ENCODE data around the gene MACO1. TPM values are rescaled to one million over a fixed set of nuclear protein-coding genes. Genes with fewer than 3 reads are reported as not detected.

The MACO1 gene
- total and polyA plus RNA-seq, 2 donors = 17.3 to 21.3 TPM

DNA sequence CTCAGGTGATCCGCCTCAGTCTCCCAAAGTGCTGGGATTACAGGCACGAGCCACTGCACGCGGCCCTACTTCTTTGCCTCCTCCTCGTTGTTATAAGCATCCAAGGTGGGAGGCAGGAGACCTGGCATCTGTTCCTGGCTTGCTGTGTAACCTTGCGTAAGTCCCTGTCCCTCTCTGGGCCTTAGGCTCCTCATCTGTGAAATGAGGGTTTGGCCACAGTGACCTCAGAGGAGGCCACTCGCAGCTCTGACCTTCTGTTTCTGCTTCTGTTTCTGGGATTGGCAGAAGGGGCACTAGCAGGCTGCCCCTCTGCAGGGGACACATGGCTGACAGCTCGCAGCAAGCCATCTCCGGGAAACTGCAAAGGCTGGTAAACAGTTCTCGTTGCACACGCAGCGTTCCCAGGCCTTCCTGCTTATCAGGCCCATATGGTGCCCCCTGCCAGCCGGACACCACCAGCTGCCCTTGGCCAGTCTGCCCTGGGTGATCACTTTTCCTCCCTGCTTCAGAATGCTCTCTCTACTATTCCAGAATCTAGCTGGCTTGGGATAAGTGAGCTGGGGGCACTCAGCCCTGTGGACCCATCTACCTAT, 110.1 kb downstream of the MACO1 start:
- no peak for DNase-seq (ENCODE audit: low read depth in 6 of 9, low spot score in 9 of 9)
- peaks cover 34 to 73% of the 10 kb centered on the region in 2 donors for H3K27me3 ChIP-seq (ENCODE audit: control insufficient read depth in 2 of 2, insufficient read depth in 1 of 2, low read length in 1 of 2)
- 98% methylated on average over 13 of the region's 13 CpGs for WGBS
- H3K9me3 ChIP-seq (ENCODE audit: control insufficient read depth in 2 of 2, insufficient read depth in 1 of 2, low read length in 1 of 2) = no peaks in the 10 kb centered on the region
- no peak overlapping the region for H3K27ac ChIP-seq (ENCODE audit: low read depth in 1 of 2, low read length in 1 of 2)
- no peaks in the 10 kb centered on the region for H3K36me3 ChIP-seq (ENCODE audit: control insufficient read depth in 2 of 2, insufficient read depth in 2 of 2, low read length in 1 of 2)
- H3K4me3 ChIP-seq (ENCODE audit: low read length in 2 of 2) = no peak overlapping the region
- peaks cover 7 to 9% of the 10 kb centered on the region in 2 donors for H3K4me1 ChIP-seq (ENCODE audit: control insufficient read depth in 2 of 2, insufficient read depth in 2 of 2, low read length in 2 of 2)

DNA sequence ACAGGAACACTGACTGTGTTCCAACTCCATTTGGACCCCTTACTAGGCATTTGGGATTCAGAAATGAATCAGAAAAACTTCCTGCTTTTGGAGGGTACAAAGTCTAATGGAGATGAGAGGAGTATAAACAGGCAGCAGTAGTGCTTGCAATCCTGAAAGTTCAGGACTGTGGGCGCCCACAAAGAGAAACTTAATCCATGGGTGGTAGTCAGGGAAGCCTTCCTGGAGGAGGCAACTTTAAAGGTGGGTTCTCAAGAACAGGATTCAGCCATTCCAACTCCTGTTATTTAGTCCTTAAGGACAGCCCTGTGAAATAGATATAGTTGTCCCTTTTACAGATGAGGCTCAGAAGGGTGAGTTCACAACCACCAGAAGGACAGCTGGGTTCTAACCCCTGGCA, 110.7 kb downstream of the MACO1 start:
- peaks cover 7 to 9% of the 10 kb centered on the region in 2 donors for H3K4me1 ChIP-seq (ENCODE audit: control insufficient read depth in 2 of 2, insufficient read depth in 2 of 2, low read length in 2 of 2)
- WGBS = 94% methylated on average over 1 of the region's 1 CpG

DNA sequence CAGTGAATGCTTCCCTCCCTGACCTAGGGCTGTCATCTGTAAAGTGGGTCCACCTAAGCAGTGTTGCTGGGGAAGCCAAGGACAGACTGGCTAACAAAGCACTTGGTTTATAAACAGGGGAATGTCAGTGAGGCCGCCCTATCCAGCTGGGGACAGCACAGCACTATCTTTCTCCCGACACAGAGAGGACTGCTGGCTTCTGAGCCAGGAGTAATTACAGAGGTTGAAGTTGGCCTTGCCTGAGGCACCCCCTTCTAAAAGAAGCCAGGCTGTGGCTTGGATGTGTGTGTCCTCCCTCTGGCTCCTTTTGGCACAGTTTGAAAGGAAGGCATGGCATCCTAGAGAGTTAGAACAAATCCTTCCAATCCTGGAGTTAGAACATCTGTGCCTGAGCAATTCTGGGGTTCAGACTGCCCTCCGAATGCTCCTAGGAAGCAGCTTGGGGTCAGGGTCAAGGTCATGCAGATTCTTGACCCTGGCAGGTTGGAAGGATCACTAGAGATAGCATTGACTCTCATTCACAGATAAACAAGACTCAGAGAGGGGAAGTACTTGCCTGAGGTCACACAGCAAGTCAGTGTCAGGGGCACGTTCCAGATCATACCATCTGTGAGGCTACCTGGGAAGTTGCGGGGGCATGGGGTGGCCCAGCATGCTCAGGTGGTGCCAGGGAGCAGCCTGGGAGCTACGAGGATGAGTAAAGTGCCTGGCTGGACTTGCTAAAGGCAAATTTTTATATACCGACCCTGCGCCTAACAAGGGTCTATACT, 111.4 kb downstream of the MACO1 start:
- no peak overlapping the region for H3K27ac ChIP-seq (ENCODE audit: low read depth in 1 of 2, low read length in 1 of 2)
- no peaks in the 10 kb centered on the region for H3K36me3 ChIP-seq (ENCODE audit: control insufficient read depth in 2 of 2, insufficient read depth in 2 of 2, low read length in 1 of 2)
- no peaks in the 10 kb centered on the region for H3K9me3 ChIP-seq (ENCODE audit: control insufficient read depth in 2 of 2, insufficient read depth in 1 of 2, low read length in 1 of 2)
- no peak overlapping the region for H3K4me3 ChIP-seq (ENCODE audit: low read length in 2 of 2)
- H3K27me3 ChIP-seq (ENCODE audit: control insufficient read depth in 2 of 2, insufficient read depth in 1 of 2, low read length in 1 of 2) = peaks cover 34 to 76% of the 10 kb centered on the region in 2 donors
- H3K4me1 ChIP-seq (ENCODE audit: control insufficient read depth in 2 of 2, insufficient read depth in 2 of 2, low read length in 2 of 2) = peaks cover 7 to 9% of the 10 kb centered on the region in 2 donors
- 94% methylated on average over 8 of the region's 8 CpGs for WGBS
- DNase-seq (ENCODE audit: low read depth in 6 of 9, low spot score in 9 of 9) = no peak

More for the DNA sequence above, 110.7 kb downstream of the MACO1 start:
- Histone ChIP-seq H3K27ac (ENCODE audit: low read depth in 1 of 2, low read length in 1 of 2) (no peak overlapping the region), H3K9me3 (ENCODE audit: control insufficient read depth in 2 of 2, insufficient read depth in 1 of 2, low read length in 1 of 2) (no peaks in the 10 kb centered on the region), H3K4me3 (ENCODE audit: low read length in 2 of 2) (no peak overlapping the region), H3K27me3 (ENCODE audit: control insufficient read depth in 2 of 2, insufficient read depth in 1 of 2, low read length in 1 of 2) (peaks cover 34 to 78% of the 10 kb centered on the region in 2 donors), H3K36me3 (ENCODE audit: control insufficient read depth in 2 of 2, insufficient read depth in 2 of 2, low read length in 1 of 2) (no peaks in the 10 kb centered on the region)
- DNase-seq (ENCODE audit: low read depth in 6 of 9, low spot score in 9 of 9) = no peak

DNA sequence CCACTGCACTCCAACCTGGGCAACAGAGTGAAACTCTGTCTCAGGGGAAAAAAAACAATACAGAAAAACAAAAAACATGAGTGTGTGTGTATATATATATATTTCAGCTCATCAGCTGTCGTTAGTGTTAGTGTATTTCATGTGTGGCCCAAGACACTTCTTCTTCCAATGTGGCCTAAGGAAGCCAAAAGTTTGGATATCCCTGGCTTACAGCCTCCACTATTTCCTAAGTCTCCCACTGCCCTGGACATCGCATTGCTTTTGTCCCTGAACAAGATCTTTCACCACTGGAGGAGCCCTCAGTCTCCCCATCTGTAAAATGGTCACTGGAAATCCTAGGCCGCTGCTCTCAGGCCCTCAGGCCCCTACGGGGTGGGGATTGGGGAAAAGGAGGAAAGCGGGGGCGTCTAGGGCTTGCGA, 112.3 kb downstream of the MACO1 start:
- 54% methylated on average over 7 of the region's 7 CpGs for WGBS
- no peak for DNase-seq (ENCODE audit: low read depth in 6 of 9, low spot score in 9 of 9)
- Histone ChIP-seq H3K36me3 (ENCODE audit: control insufficient read depth in 2 of 2, insufficient read depth in 2 of 2, low read length in 1 of 2) (no peaks in the 10 kb centered on the region), H3K27me3 (ENCODE audit: control insufficient read depth in 2 of 2, insufficient read depth in 1 of 2, low read length in 1 of 2) (peaks cover 34 to 71% of the 10 kb centered on the region in 2 donors), H3K27ac (ENCODE audit: low read depth in 1 of 2, low read length in 1 of 2) (no peak overlapping the region), H3K4me3 (ENCODE audit: low read length in 2 of 2) (peak overlapping the region in 1 of 2 donors; percentile 67), H3K9me3 (ENCODE audit: control insufficient read depth in 2 of 2, insufficient read depth in 1 of 2, low read length in 1 of 2) (no peaks in the 10 kb centered on the region), H3K4me1 (ENCODE audit: control insufficient read depth in 2 of 2, insufficient read depth in 2 of 2, low read length in 2 of 2) (peaks cover 7 to 9% of the 10 kb centered on the region in 2 donors)

DNA sequence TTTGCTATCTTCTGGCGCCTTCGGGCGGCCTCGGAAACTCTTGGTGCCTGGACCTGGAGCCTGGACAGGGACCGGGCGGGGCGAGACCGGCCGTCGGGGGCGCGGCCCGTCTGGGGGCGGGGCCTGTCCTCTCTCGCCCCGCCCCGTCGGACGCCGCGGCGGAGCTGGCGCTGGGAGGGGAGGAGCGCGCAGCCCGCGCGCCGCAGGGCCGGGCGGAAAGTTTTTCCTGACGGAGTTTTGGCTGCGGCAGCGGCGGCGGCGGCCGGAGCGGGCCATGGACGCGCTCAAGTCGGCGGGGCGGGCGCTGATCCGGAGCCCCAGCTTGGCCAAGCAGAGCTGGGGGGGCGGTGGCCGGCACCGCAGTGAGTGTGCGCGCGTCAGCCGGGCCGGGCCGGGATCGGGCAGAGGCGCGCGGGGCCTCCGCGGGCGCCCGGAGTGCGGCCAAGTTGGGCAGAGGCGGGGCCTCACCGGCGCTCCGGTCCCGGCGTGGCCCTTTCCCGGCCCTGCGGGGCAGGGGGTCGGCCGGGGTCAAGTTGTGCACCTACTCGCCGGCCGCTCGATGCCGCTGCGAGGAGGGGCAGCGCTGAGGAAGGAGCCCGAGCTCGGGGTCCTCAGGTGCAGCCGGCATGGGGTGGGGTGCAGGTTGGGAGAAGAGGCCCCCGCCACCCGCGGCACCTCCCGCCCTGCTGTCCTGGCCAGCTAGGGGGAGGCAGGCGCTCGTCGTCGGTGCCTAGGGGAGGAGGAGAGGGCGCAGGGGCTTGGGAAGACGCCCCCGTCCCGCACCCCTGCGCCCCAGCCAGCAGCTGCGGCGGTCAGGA, 112.9 kb downstream of the MACO1 start, which contains the start of gene LDLRAP1:
TSS of gene LDLRAP1 (plus strand) at position 182 of the 818 bp plus-strand sequence. CDS start at position 275, 93 bp downstream.
- Histone ChIP-seq H3K27me3 (ENCODE audit: control insufficient read depth in 2 of 2, insufficient read depth in 1 of 2, low read length in 1 of 2) (peaks cover 34 to 64% of the 10 kb centered on the region in 2 donors), H3K36me3 (ENCODE audit: control insufficient read depth in 2 of 2, insufficient read depth in 2 of 2, low read length in 1 of 2) (no peaks in the 10 kb centered on the region), H3K27ac (ENCODE audit: low read depth in 1 of 2, low read length in 1 of 2) (peak within 1 kb of the TSS in 1 of 2 donors; percentile 52), H3K9me3 (ENCODE audit: control insufficient read depth in 2 of 2, insufficient read depth in 1 of 2, low read length in 1 of 2) (no peaks in the 10 kb centered on the region), H3K4me1 (ENCODE audit: control insufficient read depth in 2 of 2, insufficient read depth in 2 of 2, low read length in 2 of 2) (peaks cover 9 to 10% of the 10 kb centered on the region in 2 donors), H3K4me3 (ENCODE audit: low read length in 2 of 2) (peak within 1 kb of the TSS; percentile 38 to 67)
- WGBS = under 1% methylated on average over 99 of the region's 99 CpGs
- DNase-seq (ENCODE audit: low read depth in 6 of 9, low spot score in 9 of 9) = peak in 1 of 9 donors; percentile 51

DNA sequence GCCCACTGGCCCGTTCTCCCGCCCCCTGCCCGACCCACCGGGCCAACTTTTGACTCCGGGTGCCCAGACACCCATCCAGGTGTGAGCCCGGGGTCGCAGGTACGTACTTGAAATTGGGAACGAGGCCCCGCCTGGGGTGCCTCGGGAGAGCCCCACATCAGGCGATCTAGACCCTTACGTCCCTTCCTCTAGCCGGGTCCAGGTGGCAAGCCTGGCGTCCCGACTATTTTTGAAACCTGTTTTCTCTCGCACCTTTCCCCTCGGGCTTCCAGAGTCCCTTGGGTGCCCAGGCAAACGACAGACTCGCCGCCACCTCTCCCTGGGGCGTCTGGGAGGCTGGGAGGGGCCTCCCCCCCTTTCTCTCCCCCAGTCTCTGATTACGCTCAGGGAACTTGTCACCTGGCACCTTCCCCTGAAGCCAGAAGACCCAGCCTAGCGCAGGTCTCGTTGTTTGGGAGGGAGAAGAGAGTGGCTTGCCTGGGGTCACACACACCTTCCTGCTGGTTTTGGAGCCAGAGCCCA, 113.6 kb downstream of the MACO1 start:
- Histone ChIP-seq H3K27ac (ENCODE audit: low read depth in 1 of 2, low read length in 1 of 2) (no peak overlapping the region), H3K4me3 (ENCODE audit: low read length in 2 of 2) (peak overlapping the region; percentile 38 to 67), H3K27me3 (ENCODE audit: control insufficient read depth in 2 of 2, insufficient read depth in 1 of 2, low read length in 1 of 2) (peaks cover 34 to 64% of the 10 kb centered on the region in 2 donors), H3K9me3 (ENCODE audit: control insufficient read depth in 2 of 2, insufficient read depth in 1 of 2, low read length in 1 of 2) (no peaks in the 10 kb centered on the region), H3K36me3 (ENCODE audit: control insufficient read depth in 2 of 2, insufficient read depth in 2 of 2, low read length in 1 of 2) (no peaks in the 10 kb centered on the region), H3K4me1 (ENCODE audit: control insufficient read depth in 2 of 2, insufficient read depth in 2 of 2, low read length in 2 of 2) (peaks cover 13 to 16% of the 10 kb centered on the region in 2 donors)
- DNase-seq (ENCODE audit: low read depth in 6 of 9, low spot score in 9 of 9) = no peak
- WGBS = 18% methylated on average over 25 of the region's 25 CpGs

DNA sequence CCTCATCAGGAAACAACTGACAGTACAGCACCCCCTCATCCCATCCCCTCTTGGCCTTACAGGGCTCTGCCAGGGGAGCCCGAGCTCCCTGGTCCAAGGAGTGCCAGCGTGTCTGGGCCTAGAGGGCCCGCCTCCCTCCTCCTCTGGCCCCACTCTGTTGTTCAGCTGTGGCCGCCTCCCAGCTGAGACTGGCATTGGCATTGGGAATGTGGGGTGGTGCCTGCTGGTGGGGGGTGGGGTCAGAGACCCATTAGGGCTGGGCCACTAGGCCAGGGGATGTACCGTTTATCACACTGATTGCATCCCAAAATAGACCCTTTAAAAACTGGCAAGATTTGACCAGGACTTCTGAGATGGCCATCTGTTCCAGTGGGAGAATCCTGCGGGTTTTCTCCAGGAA, 114.1 kb downstream of the MACO1 start:
- Histone ChIP-seq H3K27ac (ENCODE audit: low read depth in 1 of 2, low read length in 1 of 2) (no peak overlapping the region), H3K4me3 (ENCODE audit: low read length in 2 of 2) (peak overlapping the region in 1 of 2 donors; percentile 18), H3K9me3 (ENCODE audit: control insufficient read depth in 2 of 2, insufficient read depth in 1 of 2, low read length in 1 of 2) (no peaks in the 10 kb centered on the region), H3K27me3 (ENCODE audit: control insufficient read depth in 2 of 2, insufficient read depth in 1 of 2, low read length in 1 of 2) (peaks cover 34 to 61% of the 10 kb centered on the region in 2 donors), H3K4me1 (ENCODE audit: control insufficient read depth in 2 of 2, insufficient read depth in 2 of 2, low read length in 2 of 2) (peaks cover 19 to 21% of the 10 kb centered on the region in 2 donors), H3K36me3 (ENCODE audit: control insufficient read depth in 2 of 2, insufficient read depth in 2 of 2, low read length in 1 of 2) (no peaks in the 10 kb centered on the region)
- WGBS = 75% methylated on average over 6 of the region's 6 CpGs
- no peak for DNase-seq (ENCODE audit: low read depth in 6 of 9, low spot score in 9 of 9)

DNA sequence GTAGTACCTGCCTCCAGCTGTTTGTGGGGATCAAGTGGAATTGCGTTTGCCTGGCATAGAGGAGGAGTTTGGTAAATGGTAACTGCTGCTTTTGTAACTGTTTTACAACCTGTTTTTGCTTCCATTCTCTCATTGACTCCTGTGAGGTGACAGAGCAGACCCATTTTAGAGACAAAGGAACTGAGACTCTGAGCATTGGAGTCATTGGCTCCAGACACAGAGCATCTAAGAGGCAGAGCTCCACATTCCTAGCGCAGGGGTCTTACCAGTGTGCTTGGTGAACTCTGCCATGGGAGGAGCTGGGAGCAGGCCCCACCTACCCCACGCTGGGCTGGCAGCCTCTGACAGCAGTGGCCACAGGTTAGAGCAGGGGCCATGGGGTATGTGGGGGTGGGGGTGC, 115.1 kb downstream of the MACO1 start:
- DNase-seq (ENCODE audit: low read depth in 6 of 9, low spot score in 9 of 9) = no peak
- H3K36me3 ChIP-seq (ENCODE audit: control insufficient read depth in 2 of 2, insufficient read depth in 2 of 2, low read length in 1 of 2) = no peaks in the 10 kb centered on the region
- 97% methylated on average over 3 of the region's 3 CpGs for WGBS
- no peak overlapping the region for H3K4me3 ChIP-seq (ENCODE audit: low read length in 2 of 2)
- no peak overlapping the region for H3K27ac ChIP-seq (ENCODE audit: low read depth in 1 of 2, low read length in 1 of 2)
- H3K9me3 ChIP-seq (ENCODE audit: control insufficient read depth in 2 of 2, insufficient read depth in 1 of 2, low read length in 1 of 2) = no peaks in the 10 kb centered on the region
- peaks cover 23 to 31% of the 10 kb centered on the region in 2 donors for H3K4me1 ChIP-seq (ENCODE audit: control insufficient read depth in 2 of 2, insufficient read depth in 2 of 2, low read length in 2 of 2)
- peaks cover 34 to 56% of the 10 kb centered on the region in 2 donors for H3K27me3 ChIP-seq (ENCODE audit: control insufficient read depth in 2 of 2, insufficient read depth in 1 of 2, low read length in 1 of 2)

Measured in thymus (tissue), 11 donors.